Frontal cortex (tissue), 4 donors: ENCODE measurements around the gene HSD11B1L. TPM values are rescaled to one million over a fixed set of nuclear protein-coding genes. Genes with fewer than 3 reads are reported as not detected.
"Not testable (repeated sequence)": the region's sequence is repeated elsewhere in the genome, so short reads cannot be mapped to it uniquely, and the experiment has no call there.

Experiments
- DNase-seq, 2 donors: peaks; one replicate each; pipeline ENCODE4 v3.0.0; 2012; ENCODE audit warnings: low spot score in 2 of 2
- FAIRE-seq: peaks from 2 replicates; lab custom pipeline; 2012; peaks lifted over from hg19 to GRCh38; lab: Jason Lieb, UNC
- total RNA-seq: library from RNA; depleted of rRNA; stranded (reverse); fragments of >200 nt; gene quantifications from one replicate; pipeline ENCODE4 v1.2.3, GENCODE V29; 2014
- donor health status: control.
- donor health status: control.
- donor health status: control.

Gene HSD11B1L
- total RNA-seq, 1 donor from 2014 or later: 27.3 TPM

- DNase-seq (no peak), FAIRE-seq (no peak)
Observed at GRCh38 chr19:5696196-5697021, 15.6 kb downstream of the HSD11B1L start.

GRCh38 chr19:5697022-5697889 is 16.4 kb downstream of the HSD11B1L start:
- DNase-seq (no peak), FAIRE-seq (no peak)

GRCh38 chr19:5697890-5698634 is 17.2 kb downstream of the HSD11B1L start:
- DNase-seq: no peak
- FAIRE-seq: no peak

GRCh38 chr19:5698635-5699422 is 18.0 kb downstream of the HSD11B1L start:
- FAIRE-seq (no peak), DNase-seq (no peak)

- DNase-seq (no peak), FAIRE-seq (no peak)
Observed at GRCh38 chr19:5700455-5701092, 19.7 kb downstream of the HSD11B1L start.

- not testable (repeated sequence) for DNase-seq, FAIRE-seq
Observed at GRCh38 chr19:5702053-5702410, 21.2 kb downstream of the HSD11B1L start.

- no peak for FAIRE-seq
- no peak for DNase-seq
Observed at GRCh38 chr19:5703819-5704818, 23.3 kb downstream of the HSD11B1L start.

GRCh38 chr19:5705552-5705951 is 24.7 kb downstream of the HSD11B1L start:
- FAIRE-seq (no peak), DNase-seq (no peak)

GRCh38 chr19:5706876-5707573 is 26.2 kb downstream of the HSD11B1L start:
- no peak for FAIRE-seq
- DNase-seq: no peak

GRCh38 chr19:5707576-5708575 is 27.0 kb downstream of the HSD11B1L start:
- DNase-seq: no peak
- FAIRE-seq: no peak

GRCh38 chr19:5711025-5711424 is 30.2 kb downstream of the HSD11B1L start:
- no peak for FAIRE-seq
- no peak for DNase-seq

- FAIRE-seq (no peak), DNase-seq (peak in 1 of 2 donors; percentile 10)
Observed at GRCh38 chr19:5711713-5712161, 30.9 kb downstream of the HSD11B1L start.

GRCh38 chr19:5713228-5713627 is 32.4 kb downstream of the HSD11B1L start:
- DNase-seq: no peak
- no peak for FAIRE-seq

- FAIRE-seq: no peak
- no peak for DNase-seq
Observed at GRCh38 chr19:5714816-5715215, 34.0 kb downstream of the HSD11B1L start.

- no peak for DNase-seq
- no peak for FAIRE-seq
Observed at GRCh38 chr19:5717215-5717935, 36.5 kb downstream of the HSD11B1L start.
